Upper lobe of right lung (tissue), 1 donor: ENCODE results near the gene TTC7B. TPM values are rescaled to one million over a fixed set of nuclear protein-coding genes. Genes with fewer than 3 reads are reported as not detected.
A peak's percentile ranks its signal among the peaks of the same experiment; 100 is the strongest.

Source experiments
- ATAC-seq: fragments of 200-7000 bp; cut with Tn5 transposase; one replicate; pipeline ENCODE4 v1.9.1; 2020; ENCODE audit warnings: mild to moderate bottlenecking, moderate library complexity
- DNase-seq: peaks from one replicate; pipeline ENCODE4 v3.0.0-alpha.2; 2020
- H3K27ac ChIP-seq: fragments of 200-600 bp; one replicate; pipeline ENCODE4 v1.8.0; 2022
- H3K27me3 ChIP-seq: fragments of 200-600 bp; one replicate; pipeline ENCODE4 v1.8.0; 2022; ENCODE audit warnings: mild to moderate bottlenecking
- H3K36me3 ChIP-seq: fragments of 200-600 bp; one replicate; pipeline ENCODE4 v1.8.0; 2022
- H3K4me1 ChIP-seq: fragments of 200-600 bp; one replicate; pipeline ENCODE4 v1.8.0; 2022
- H3K4me3 ChIP-seq: fragments of 200-600 bp; one replicate; pipeline ENCODE4 v1.8.0; 2022; ENCODE audit warnings: mild to moderate bottlenecking
- H3K9me3 ChIP-seq: fragments of 200-600 bp; one replicate; pipeline ENCODE4 v1.8.0; 2022
- intact Hi-C: fragments of 100-400 bp; cut with DNase I; formaldehyde crosslinking; loops from one replicate; pipeline ENCODE4 v1.11.0; 2022
- total RNA-seq: library from RNA; stranded (reverse); fragmentation: NEBNext Ultra II Directional; extraction: Animal tissue kit (Norgen Biotek cat#: 25700); gene quantifications from one replicate; pipeline ENCODE4 v1.2.1, GENCODE V29; 2021
- TF ChIP-seq, protein P1 (sequence below): fragments of 200-600 bp; IDR thresholded peaks from one replicate; pipeline ENCODE4 v1.8.0; 2022; ENCODE audit warnings: antibody characterized with exemption
- donor health status: DM: no; HTN: yes; CAD: no; lungs with severe emphysema.

TTC7B gene
- total RNA-seq, 1 donor from 2014 or later, result 41.5 TPM

DNA sequence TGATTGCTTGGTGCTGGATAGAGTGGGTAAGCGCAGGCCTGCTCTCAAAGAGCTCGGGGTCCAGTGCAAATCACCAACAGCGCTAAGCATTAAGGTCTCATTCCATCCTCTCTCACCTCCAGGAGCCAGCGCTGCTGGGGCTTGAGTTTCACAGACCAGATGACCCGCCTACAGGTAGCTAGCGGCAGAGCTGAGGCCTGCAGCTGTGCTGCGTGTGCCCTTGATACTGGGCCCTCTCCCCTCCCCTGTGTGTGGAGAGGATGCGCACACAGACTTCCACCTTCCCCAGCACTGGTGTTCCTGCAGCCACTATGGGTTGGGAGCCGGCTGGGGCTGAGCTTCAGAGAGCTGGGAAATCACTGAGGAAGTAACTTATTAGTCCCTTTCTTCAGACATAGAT, 269.5 kb downstream of the TTC7B start:
- no peak for DNase-seq
- no peak overlapping the region for H3K27ac ChIP-seq
- H3K27me3 ChIP-seq, result no peaks in the 10 kb centered on the region
- H3K4me3 ChIP-seq, result no peak overlapping the region
- intact Hi-C loops, result no loop called here
- no peaks in the 10 kb centered on the region for H3K9me3 ChIP-seq
- H3K36me3 ChIP-seq, result no peaks in the 10 kb centered on the region
- no peak for ATAC-seq
- TF ChIP-seq, protein P1, sequence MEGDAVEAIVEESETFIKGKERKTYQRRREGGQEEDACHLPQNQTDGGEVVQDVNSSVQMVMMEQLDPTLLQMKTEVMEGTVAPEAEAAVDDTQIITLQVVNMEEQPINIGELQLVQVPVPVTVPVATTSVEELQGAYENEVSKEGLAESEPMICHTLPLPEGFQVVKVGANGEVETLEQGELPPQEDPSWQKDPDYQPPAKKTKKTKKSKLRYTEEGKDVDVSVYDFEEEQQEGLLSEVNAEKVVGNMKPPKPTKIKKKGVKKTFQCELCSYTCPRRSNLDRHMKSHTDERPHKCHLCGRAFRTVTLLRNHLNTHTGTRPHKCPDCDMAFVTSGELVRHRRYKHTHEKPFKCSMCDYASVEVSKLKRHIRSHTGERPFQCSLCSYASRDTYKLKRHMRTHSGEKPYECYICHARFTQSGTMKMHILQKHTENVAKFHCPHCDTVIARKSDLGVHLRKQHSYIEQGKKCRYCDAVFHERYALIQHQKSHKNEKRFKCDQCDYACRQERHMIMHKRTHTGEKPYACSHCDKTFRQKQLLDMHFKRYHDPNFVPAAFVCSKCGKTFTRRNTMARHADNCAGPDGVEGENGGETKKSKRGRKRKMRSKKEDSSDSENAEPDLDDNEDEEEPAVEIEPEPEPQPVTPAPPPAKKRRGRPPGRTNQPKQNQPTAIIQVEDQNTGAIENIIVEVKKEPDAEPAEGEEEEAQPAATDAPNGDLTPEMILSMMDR, result no peak
- no peaks in the 10 kb centered on the region for H3K4me1 ChIP-seq

- no peak overlapping the region for H3K4me3 ChIP-seq
- no peaks in the 10 kb centered on the region for H3K4me1 ChIP-seq
- no peaks in the 10 kb centered on the region for H3K27me3 ChIP-seq
- peak; percentile 15 for ATAC-seq
- DNase-seq, result no peak
- H3K9me3 ChIP-seq, result no peaks in the 10 kb centered on the region
- TF ChIP-seq, protein P1, result no peak
- no peaks in the 10 kb centered on the region for H3K36me3 ChIP-seq
- no peak overlapping the region for H3K27ac ChIP-seq
- intact Hi-C loops, result no loop called here
Measured at GRCh38 chr14:90545966-90546751, 270.1 kb downstream of the TTC7B start.

DNA sequence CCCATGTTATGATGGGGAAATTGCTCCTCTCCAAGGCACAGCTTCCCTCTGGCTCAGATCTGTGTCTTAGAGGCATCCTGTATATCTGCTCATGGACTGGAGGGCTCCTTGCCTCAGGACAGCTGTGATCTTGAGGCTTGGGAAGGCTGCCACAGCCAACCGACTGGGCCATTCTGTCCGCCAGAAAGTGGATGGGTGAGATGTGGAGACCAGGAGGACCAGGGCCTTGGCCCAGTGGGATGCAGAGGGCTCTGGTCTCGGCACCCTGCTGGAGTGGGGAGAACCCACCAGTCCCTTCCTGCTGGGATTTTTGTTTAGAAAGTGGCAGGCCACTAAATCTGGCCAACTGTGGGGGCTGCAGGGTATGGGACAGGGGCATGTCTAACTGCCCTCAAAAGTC, 270.8 kb downstream of the TTC7B start:
- Histone ChIP-seq H3K27ac (no peak overlapping the region), H3K4me3 (no peak overlapping the region), H3K27me3 (no peaks in the 10 kb centered on the region), H3K4me1 (no peaks in the 10 kb centered on the region), H3K9me3 (no peaks in the 10 kb centered on the region), H3K36me3 (no peaks in the 10 kb centered on the region)
- TF ChIP-seq, protein P1, result no peak
- no peak for ATAC-seq
- intact Hi-C loops, result no loop called here
- DNase-seq, result no peak

GRCh38 chr14:90544971-90545370, 271.3 kb downstream of the TTC7B start:
- TF ChIP-seq, protein P1, result no peak
- no peak overlapping the region for H3K27ac ChIP-seq
- no peaks in the 10 kb centered on the region for H3K36me3 ChIP-seq
- no peaks in the 10 kb centered on the region for H3K9me3 ChIP-seq
- DNase-seq (no peak), ATAC-seq (no peak)
- H3K4me3 ChIP-seq, result no peak overlapping the region
- intact Hi-C loops, result no loop called here
- no peaks in the 10 kb centered on the region for H3K4me1 ChIP-seq
- H3K27me3 ChIP-seq, result no peaks in the 10 kb centered on the region

GRCh38 chr14:90544566-90544965, 271.7 kb downstream of the TTC7B start:
- H3K27me3 ChIP-seq, result no peaks in the 10 kb centered on the region
- H3K27ac ChIP-seq, result no peak overlapping the region
- DNase-seq, result no peak
- no peaks in the 10 kb centered on the region for H3K4me1 ChIP-seq
- TF ChIP-seq, protein P1, result no peak
- H3K9me3 ChIP-seq, result no peaks in the 10 kb centered on the region
- no peaks in the 10 kb centered on the region for H3K36me3 ChIP-seq
- ATAC-seq, result no peak
- no peak overlapping the region for H3K4me3 ChIP-seq
- intact Hi-C loops, result no loop called here
